ENCODE results near the gene CBFA2T3.
"Not testable (repeated sequence)": the region's sequence is repeated elsewhere in the genome, so short reads cannot be mapped to it uniquely, and the experiment has no call there.

Gene CBFA2T3

DNA sequence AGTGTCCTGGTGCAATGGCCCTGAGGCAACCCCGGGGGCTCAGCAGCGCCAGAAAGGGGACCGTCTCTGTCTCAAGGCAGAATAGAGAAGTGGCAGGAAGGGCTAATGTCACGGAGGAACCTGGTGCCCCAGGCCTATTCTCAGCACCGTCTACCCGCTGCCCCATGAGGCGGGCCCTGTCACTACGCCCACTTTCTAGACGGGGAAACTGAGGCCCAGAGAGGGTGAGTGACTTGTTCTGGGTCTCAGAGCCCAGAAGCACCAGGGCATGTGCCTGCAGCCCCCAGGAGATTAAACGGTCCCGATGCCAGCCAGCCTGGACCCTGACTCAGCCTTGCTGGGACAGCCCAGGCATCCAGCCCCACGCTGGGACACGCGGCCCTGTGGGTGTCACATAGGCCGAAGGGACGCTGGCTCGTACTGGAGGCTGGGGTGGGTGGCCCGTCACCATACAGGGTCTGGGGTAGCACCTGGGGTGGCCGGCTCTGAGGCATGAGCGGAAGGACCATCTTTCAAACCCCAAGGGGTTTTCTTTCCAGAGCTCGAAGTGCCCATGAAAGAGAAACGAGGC is 70.4 kb downstream of the CBFA2T3 start:
- no peak for DNase-seq (ENCODE audit: low read depth)

DNA sequence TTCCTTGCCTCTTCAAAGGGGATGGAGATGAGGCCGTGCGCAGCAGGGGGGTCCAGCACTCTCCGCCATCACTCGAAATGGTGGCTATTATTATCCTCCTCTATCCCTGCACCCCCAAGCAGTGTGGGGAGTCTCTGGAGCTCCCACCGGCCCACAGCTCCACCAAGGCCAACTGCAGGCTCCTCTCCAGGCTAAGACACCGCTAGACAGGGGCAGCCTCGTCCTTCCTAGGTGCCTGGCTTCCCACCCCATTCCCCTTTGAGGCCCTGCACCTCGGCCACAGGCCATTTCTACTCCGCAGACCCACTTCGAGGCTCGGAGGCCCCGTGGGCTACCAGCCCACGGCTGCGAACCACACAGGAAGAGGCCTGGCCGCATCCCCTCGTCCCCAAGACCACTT is 71.0 kb downstream of the CBFA2T3 start:
- DNase-seq (ENCODE audit: low read depth): no peak

DNA sequence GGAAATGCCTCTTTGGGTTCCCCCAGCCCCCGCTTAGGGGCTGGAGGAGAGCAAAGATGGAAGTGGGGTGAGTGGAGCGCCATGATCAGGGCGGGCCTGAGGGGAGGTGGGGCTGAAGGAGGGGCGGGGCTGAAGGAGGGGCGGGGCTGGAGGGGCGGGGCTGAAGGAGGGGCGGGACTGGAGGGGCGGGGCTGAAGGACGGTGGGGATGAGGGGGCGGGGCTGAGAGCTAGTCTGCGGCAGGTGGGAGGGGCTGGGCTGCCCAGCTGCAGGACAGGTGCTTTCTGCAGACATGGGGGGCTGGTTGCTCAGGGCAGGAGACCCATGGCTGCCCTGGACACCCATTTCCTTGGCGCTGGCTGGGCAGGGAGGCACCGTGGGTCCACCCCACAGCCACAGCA is 71.4 kb downstream of the CBFA2T3 start:
- DNase-seq (ENCODE audit: low read depth): no peak

GRCh38 chr16:88904676-88905365 is 72.2 kb downstream of the CBFA2T3 start:
- DNase-seq (ENCODE audit: low read depth): no peak

GRCh38 chr16:88903267-88903666 is 73.7 kb downstream of the CBFA2T3 start:
- no peak for DNase-seq (ENCODE audit: low read depth)

DNA sequence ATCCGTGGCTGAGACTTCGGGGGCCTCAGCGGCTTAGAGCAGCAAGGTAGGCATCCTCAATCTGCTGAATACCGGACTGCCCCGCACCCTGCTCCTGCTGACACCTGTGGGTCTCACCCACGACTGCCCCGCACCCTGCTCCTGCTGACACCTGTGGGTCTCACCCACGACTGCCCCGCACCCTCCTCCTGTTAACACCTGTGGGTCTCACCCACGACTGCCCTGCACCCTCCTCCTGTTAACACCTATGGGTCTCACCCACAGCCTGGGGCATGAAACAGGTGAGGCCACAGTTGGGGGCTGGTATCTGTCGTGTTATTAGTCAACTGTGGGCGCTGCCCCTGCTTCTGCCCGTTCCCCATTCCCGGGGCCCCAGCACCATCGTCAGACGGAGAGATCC is 74.3 kb downstream of the CBFA2T3 start:
- no peak for DNase-seq (ENCODE audit: low read depth)

DNA sequence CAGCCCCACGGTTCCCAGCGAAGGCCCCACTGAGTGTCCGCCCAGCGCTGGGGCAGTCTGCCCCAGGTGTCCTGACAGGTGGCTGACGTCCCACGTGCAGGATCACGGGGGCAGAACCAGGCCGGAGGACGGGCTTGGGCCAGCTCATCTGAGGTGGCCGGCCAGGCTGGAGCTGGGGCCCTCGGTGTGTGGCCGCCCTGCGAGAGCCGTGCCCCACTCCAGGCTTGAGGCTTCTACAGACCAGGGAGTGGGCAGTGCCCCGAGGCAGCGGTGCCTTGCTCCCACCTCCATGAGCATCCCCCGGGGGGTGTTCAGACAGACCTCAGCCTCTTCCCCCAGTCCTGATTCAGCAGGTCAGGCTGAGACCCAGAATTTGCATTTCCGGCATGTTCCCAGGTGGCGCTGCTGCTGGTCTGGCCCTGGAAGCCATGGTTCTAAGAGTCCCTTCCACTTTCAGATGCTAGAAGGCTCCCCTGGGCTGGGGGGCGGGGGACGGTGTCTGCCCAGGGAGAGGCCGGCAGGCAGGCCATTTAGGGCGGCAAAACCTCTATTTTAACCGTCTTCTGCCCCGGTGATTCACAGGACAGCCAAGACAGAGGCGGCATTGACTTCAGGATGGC is 75.2 kb downstream of the CBFA2T3 start:
- DNase-seq (ENCODE audit: low read depth): no peak

- no peak for DNase-seq (ENCODE audit: low read depth)
These were observed 76.3 kb downstream of the CBFA2T3 start for GRCh38 chr16:88900662-88901052.

GRCh38 chr16:88899901-88900661 is 76.9 kb downstream of the CBFA2T3 start:
- DNase-seq (ENCODE audit: low read depth): no peak

GRCh38 chr16:88897696-88898425 is 79.1 kb downstream of the CBFA2T3 start:
- DNase-seq (ENCODE audit: low read depth): no peak

DNA sequence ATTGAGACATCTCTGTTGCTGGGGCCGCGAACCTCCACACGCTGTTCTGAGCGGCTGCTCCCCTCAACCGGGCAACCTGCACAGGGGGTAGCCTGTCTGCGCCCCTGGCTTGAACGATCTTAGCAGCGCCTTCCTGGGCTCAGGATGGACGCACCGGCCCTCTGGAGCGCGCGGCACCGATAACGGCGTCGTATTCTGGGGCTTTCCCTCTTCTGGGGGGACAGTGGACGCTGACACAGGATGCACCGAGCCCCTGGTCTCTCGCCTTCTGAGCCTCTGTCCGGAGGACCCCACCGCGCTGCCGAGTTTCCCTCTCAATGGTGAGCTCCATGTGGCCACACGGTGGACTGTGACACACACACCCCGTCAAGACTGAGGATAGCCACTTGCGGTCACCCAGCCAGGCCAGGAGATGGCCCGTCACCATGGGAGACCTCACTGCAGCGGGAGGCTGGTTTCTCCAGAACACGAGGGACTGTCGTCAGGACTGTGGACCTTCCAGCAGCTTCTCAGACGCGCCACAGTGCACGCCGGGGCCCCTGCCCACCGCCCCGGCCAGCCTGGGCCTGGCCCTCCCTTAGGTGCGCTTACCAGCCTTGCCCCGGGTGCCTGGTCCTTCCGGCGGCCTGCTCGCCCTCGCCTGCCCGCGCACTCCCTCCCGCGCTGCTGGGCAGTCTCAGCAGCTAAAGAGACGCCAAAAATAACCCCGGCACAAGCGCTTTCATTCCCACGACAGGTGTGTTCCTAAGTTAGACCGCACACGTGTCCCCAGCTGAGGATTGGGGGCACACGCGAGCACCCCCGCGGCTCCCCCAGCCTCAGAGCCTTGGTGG is 80.6 kb downstream of the CBFA2T3 start:
- DNase-seq (ENCODE audit: low read depth): no peak

GRCh38 chr16:88895335-88895734 is 81.7 kb downstream of the CBFA2T3 start:
- no peak for DNase-seq (ENCODE audit: low read depth)

- DNase-seq (ENCODE audit: low read depth): no peak
These were observed 82.2 kb downstream of the CBFA2T3 start for GRCh38 chr16:88894681-88895300.

DNA sequence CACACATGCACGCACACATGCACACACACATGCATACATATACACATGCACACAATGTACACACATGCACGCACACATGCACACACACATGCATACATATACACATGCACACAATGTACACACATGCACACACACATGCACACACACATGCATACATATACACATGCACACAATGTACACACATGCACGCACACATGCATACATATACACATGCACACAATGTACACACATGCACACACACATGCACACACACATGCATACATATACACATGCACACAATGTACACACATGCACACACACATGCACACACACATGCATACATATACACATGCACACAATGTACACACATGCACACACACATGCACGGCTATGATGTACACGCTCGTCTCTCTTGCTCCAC is 82.7 kb downstream of the CBFA2T3 start:
- DNase-seq (ENCODE audit: low read depth): not testable (repeated sequence)

- DNase-seq (ENCODE audit: low read depth): no peak
These were observed 83.7 kb downstream of the CBFA2T3 start for GRCh38 chr16:88893127-88893968.

- DNase-seq (ENCODE audit: low read depth): no peak
These were observed 84.9 kb downstream of the CBFA2T3 start for GRCh38 chr16:88892065-88892464.

DNA sequence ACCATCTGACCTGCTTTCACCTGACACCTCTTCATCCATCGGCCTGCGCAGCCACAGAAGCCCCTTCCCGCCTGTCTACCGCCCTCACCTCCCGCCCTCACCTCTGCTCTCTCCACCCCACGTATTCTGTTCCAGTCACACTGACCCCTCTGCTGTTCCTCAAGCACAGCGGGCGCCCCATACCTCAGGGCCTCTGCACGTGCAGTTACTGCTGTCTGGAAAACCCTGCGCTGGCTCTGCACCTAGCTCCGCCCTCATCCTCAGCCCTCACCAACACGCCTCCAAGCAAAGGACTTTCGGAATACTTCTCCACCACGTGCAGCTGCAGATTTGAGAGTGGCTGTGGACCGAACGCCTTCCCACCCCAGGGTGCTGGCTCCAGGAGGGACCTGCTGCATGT is 85.9 kb downstream of the CBFA2T3 start:
- DNase-seq (ENCODE audit: low read depth): no peak

- not testable (repeated sequence) for DNase-seq (ENCODE audit: low read depth)
These were observed 87.2 kb downstream of the CBFA2T3 start for GRCh38 chr16:88889702-88890352.
